Endothelial cell of umbilical vein (primary cell): Measurements from ENCODE around the gene PSAP. TPM values are rescaled to one million over a fixed set of nuclear protein-coding genes. Genes with fewer than 3 reads are reported as not detected.

Source experiments
- BruUV-seq: library from RNA; stranded (reverse); fragments of 400-500 nt; replicated peaks from 2 replicates; lab custom pipeline; 2021; lab: Mats Ljungman, UMichigan
- CTCF ChIA-PET: fragments of 300-600, 350-600 bp; sonication (Branson Sonifier 250); formaldehyde crosslinking; loops from one replicate; lab custom pipeline; 2021; ENCODE audit warnings: antibody characterized with exemption, inconsistent platforms; lab: Charles Lee
- POLR2A ChIA-PET: fragments of 300-600, 350-600 bp; sonication (Branson Sonifier 250); formaldehyde crosslinking; loops from one replicate; lab custom pipeline; 2021; ENCODE audit warnings: antibody characterized with exemption, inconsistent platforms; lab: Charles Lee
- DNase-seq: peaks from one replicate; pipeline ENCODE4 v3.0.0-alpha.2; 2011; ENCODE audit warnings: low read depth, low spot score
- FAIRE-seq: peaks from 2 replicates; lab custom pipeline; 2011; peaks lifted over from hg19 to GRCh38; lab: Jason Lieb, UNC
- H2AFZ ChIP-seq: 2 replicates; pipeline ENCODE4 v1.6.0; 2012; ENCODE audit warnings: low read depth, low read length, control low read depth, inconsistent platforms
- H3K27ac ChIP-seq: 2 replicates; pipeline ENCODE4 v1.5.1; 2011; ENCODE audit warnings: low read depth, mild to moderate bottlenecking, control low read depth, low read length, moderate library complexity; ENCODE audit not compliant: insufficient read depth
- H3K27me3 ChIP-seq, 2 experiments: 2 replicates each; pipeline versions ENCODE4 v1.6.0 to v1.6.1; 2011; ENCODE audit warnings: low read length in 2 of 2, mixed read lengths in 1 of 2; ENCODE audit not compliant: control insufficient read depth in 2 of 2, insufficient read depth in 2 of 2
- H3K36me3 ChIP-seq, 2 experiments: 2 replicates in 1 of 2; 3 replicates in 1 of 2; pipeline ENCODE4 v1.5.1; 2011; ENCODE audit warnings: low read length in 2 of 2, mild to moderate bottlenecking in 1 of 2, moderate library complexity in 1 of 2; ENCODE audit not compliant: control insufficient read depth in 2 of 2, insufficient read depth in 2 of 2; ENCODE audit errors: extremely low read depth in 1 of 2
- H3K4me1 ChIP-seq: 3 replicates; pipeline ENCODE4 v1.5.1; 2011; ENCODE audit warnings: mild to moderate bottlenecking, low read length; ENCODE audit not compliant: control insufficient read depth, insufficient read depth; ENCODE audit errors: extremely low read depth
- H3K4me2 ChIP-seq: 2 replicates; pipeline ENCODE4 v1.6.1; 2011; ENCODE audit warnings: low read length, control low read depth, mixed read lengths; ENCODE audit not compliant: insufficient read depth
- H3K4me3 ChIP-seq, 3 experiments: fragments of 200-600 bp in 1 of 3; sonication (generic), shearing (Covaris generic) in 1 of 3; replicated peaks in 1 of 3; 2 replicates each; pipeline ENCODE4 v1.5.1; 2011 to 2016; ENCODE audit warnings: control low read depth in 3 of 3, low read length in 3 of 3, mild to moderate bottlenecking in 2 of 3, inconsistent platforms in 1 of 3, low read depth in 1 of 3, moderate library complexity in 1 of 3; ENCODE audit not compliant: insufficient read depth in 1 of 3
- H3K79me2 ChIP-seq: 2 replicates; pipeline ENCODE4 v1.6.0; 2012; ENCODE audit warnings: low read length, inconsistent platforms; ENCODE audit not compliant: control insufficient read depth, insufficient read depth
- H3K9ac ChIP-seq: replicated peaks from 2 replicates; pipeline ENCODE3; 2011; ENCODE audit warnings: low read length, control low read depth; ENCODE audit not compliant: insufficient read depth; ENCODE audit errors: extremely low read depth
- H3K9me1 ChIP-seq: replicated peaks from 3 replicates; pipeline ENCODE4 v1.6.0; 2011; ENCODE audit warnings: mild to moderate bottlenecking, low read length; ENCODE audit not compliant: control insufficient read depth, insufficient read depth; ENCODE audit errors: extremely low read depth
- H3K9me3 ChIP-seq: replicated peaks from 2 replicates; pipeline ENCODE4 v1.5.1; 2012; ENCODE audit warnings: low read length, inconsistent platforms; ENCODE audit not compliant: control insufficient read depth, insufficient read depth
- H4K20me1 ChIP-seq: replicated peaks from 2 replicates; pipeline ENCODE3; 2011; ENCODE audit warnings: mild to moderate bottlenecking, low read length; ENCODE audit not compliant: control insufficient read depth, insufficient read depth; ENCODE audit errors: extremely low read depth
- EZH2 ChIP-seq: IDR thresholded peaks from 2 replicates; pipeline ENCODE4 v1.6.1; 2012; ENCODE audit warnings: borderline replicate concordance, low read depth, mild to moderate bottlenecking, moderate library complexity, low read length, inconsistent platforms; ENCODE audit not compliant: severe bottlenecking
- FOS ChIP-seq: IDR thresholded peaks from 2 replicates; pipeline ENCODE4 v1.6.1; 2011; ENCODE audit warnings: mild to moderate bottlenecking, low read length, moderate library complexity, borderline replicate concordance; ENCODE audit not compliant: insufficient read depth
- GATA2 ChIP-seq: IDR thresholded peaks from 2 replicates; pipeline ENCODE4 v1.7.0; 2011; ENCODE audit warnings: low read depth, mild to moderate bottlenecking, moderate library complexity, mixed read lengths, low read length; ENCODE audit not compliant: insufficient read length, insufficient read depth
- MYC ChIP-seq: IDR thresholded peaks from one replicate; pipeline ENCODE4 v1.6.1; 2011; ENCODE audit warnings: mild to moderate bottlenecking, low read depth, low read length
- POLR2A ChIP-seq: IDR thresholded peaks from 2 replicates; pipeline ENCODE4 v1.6.1; 2012; ENCODE audit warnings: low read depth, mild to moderate bottlenecking, control low read depth, low read length
- POLR2AphosphoS5 ChIP-seq: IDR thresholded peaks from 2 replicates; pipeline ENCODE4 v1.6.1; 2012; ENCODE audit warnings: low read depth, mild to moderate bottlenecking, control low read depth, low read length, moderate library complexity; ENCODE audit not compliant: insufficient read depth
- dilution Hi-C: fragments of 300-500 bp; cut with MboI; formaldehyde crosslinking; loops from one replicate; pipeline ENCODE4 v1.15.0; 2019; ENCODE audit warnings: low sequenced_read_pairs; ENCODE audit not compliant: extremely low pct_ligation_motif_present
- intact Hi-C: fragments of 100-400 bp; cut with micrococcal nuclease; formaldehyde crosslinking; loops from one replicate; pipeline ENCODE4 v1.10.0; 2022
- polyA plus RNA-seq, 4 experiments: library from polyadenylated mRNA; depleted of rRNA in 3 of 4; stranded (reverse) in 3 of 4; unstranded in 1 of 4; fragments of >200 nt; gene quantifications; 2 replicates each; pipeline versions ENCODE4 v1.2.1 to v1.2.3, GENCODE V29; 2011 to 2012; ENCODE audit warnings: missing spikeins in 1 of 4
- total RNA-seq: library from RNA; stranded (reverse); gene quantifications from 2 replicates; pipeline ENCODE4 v1.2.3, GENCODE V29; 2021

PSAP gene
- total and polyA plus RNA-seq, 2 donors (not counting 3 experiments of a cell fraction or from before 2014, with no cell fraction given): 644 to 1,476 TPM

DNA sequence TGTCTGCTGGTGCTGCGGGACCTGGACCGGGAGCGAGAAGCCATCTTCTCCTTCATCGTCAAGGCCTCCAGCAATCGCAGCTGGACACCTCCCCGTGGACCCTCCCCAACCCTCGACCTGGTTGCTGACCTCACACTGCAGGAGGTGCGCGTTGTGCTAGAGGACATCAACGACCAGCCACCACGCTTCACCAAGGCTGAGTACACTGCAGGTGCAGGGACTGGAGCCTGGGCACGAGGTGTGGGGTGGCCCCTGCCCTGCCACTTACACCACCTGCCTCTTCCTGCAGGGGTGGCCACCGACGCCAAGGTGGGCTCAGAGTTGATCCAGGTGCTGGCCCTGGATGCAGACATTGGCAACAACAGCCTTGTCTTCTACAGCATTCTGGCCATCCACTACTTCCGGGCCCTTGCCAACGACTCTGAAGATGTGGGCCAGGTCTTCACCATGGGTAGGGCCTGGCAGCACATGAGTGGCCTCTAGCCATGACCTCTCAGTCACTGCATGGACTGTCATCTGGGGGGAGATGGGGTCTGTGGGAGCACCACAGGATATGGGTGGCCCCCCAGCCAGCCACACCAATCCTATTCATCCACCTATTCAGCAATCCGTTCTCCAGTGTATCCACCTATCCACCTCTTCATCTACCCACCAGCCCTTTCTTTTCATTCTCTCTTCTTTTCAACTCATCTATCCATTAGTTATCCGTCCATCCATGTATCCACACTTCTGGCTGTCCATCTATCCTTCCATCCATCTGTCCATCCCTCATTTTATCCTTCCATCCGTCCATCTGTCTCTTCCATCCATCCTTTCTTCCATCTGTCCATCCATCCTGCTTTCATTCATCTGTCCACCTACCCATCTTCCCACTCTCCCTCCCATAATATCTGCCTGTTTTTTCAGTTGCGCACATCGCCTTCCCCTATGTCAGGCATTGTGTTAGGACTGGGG, 43.2 kb downstream of the PSAP start:
- DNase-seq (no peak), FAIRE-seq (no peak)
- TF ChIP-seq MYC (no peak), GATA2 (no peak), POLR2AphosphoS5 (no peak), POLR2A (no peak), FOS (no peak), EZH2 (no peak)
- Histone ChIP-seq H2AFZ (no peak overlapping the region), H3K9me1 (no peaks in the 10 kb centered on the region), H3K27ac (no peak overlapping the region), H3K9ac (no peak overlapping the region), H3K4me2 (no peak overlapping the region), H3K27me3 (peaks cover 0 to 2% of the 10 kb centered on the region in 2 experiments), H3K36me3 (no peaks in the 10 kb centered on the region), H3K4me3 (no peak overlapping the region), H4K20me1 (no peaks in the 10 kb centered on the region), H3K79me2 (no peaks in the 10 kb centered on the region), H3K4me1 (no peaks in the 10 kb centered on the region), H3K9me3 (no peaks in the 10 kb centered on the region)
- dilution Hi-C loops: no loop called here
- CTCF ChIA-PET: interaction anchor here (0.7 to 2.2 kb wide), 3 partner anchors 88 to 494 kb away, joined by 3 to 6 read pairs (median 4); no protein-coding TSS in a partner anchor
- intact Hi-C loops: loop anchor here (5.0 kb wide), 1 partner anchor 81 kb away; no protein-coding TSS in a partner anchor
- no TSS peak for BruUV-seq
- POLR2A ChIA-PET: no interaction called here
